IPS-18c (cell line): Measurements from ENCODE around the gene FGF14.

ENCODE experiments used
- H3K4me3 ChIP-seq: 2 replicates; pipeline ENCODE4 v1.7.0; 2013; ENCODE audit warnings: low read depth, mild to moderate bottlenecking, low read length, moderate library complexity; ENCODE audit not compliant: insufficient read depth
- H3K9me3 ChIP-seq: one replicate; pipeline ENCODE4 v1.6.1; 2013; ENCODE audit warnings: mild to moderate bottlenecking, low read length, moderate library complexity; ENCODE audit not compliant: control insufficient read depth, insufficient read depth

Gene FGF14

DNA sequence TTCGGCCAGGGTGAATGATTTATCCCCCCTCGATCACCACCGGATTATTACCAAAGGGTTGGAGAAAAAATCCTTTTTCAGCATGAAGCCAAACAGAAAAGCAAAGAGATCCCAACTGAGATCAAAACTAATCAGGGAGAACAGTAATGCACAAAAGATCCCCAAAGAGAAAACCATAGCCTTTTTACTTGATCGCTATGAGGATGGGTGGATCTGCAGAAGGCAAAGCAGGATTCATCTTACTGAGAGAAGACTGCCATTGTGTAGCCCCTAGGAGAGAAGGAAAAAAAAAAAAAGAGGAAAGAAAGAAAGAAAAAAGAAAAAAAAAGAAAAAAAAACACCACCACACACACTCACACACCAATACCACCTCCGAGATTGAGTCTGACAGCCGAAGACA lies at the start of gene FGF14:
TSS of gene FGF14 (minus strand) at position 283 of the 400 bp plus-strand sequence.
- Histone ChIP-seq H3K9me3 (no peaks in the 10 kb centered on the region), H3K4me3 (peak within 1 kb of the TSS; percentile 67)

GRCh38 chr13:102443249-102443648 lies 41.4 kb upstream of the FGF14 start:
- Histone ChIP-seq H3K9me3 (peaks cover 2% of the 10 kb centered on the region), H3K4me3 (no peak overlapping the region)

DNA sequence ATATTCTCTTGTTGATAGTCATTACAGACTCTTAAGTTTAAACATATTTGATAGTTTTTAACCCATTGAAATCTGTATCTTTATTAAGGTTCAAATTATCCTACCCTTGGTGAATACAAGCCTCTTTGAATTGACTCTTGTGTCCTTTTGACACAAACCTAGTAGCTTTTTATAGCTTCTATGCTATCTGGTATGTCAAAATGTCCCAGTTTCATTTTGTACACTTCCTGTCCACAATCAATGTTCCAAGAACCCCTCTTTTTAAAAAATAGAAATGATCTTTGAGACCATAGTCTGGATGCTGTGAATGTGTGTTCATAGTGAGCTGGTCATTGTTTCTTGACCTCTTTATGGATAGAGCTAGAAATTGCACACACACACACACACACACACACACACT lies 39.2 kb upstream of the FGF14 start:
- Histone ChIP-seq H3K9me3 (peaks cover 2% of the 10 kb centered on the region), H3K4me3 (no peak overlapping the region)

DNA sequence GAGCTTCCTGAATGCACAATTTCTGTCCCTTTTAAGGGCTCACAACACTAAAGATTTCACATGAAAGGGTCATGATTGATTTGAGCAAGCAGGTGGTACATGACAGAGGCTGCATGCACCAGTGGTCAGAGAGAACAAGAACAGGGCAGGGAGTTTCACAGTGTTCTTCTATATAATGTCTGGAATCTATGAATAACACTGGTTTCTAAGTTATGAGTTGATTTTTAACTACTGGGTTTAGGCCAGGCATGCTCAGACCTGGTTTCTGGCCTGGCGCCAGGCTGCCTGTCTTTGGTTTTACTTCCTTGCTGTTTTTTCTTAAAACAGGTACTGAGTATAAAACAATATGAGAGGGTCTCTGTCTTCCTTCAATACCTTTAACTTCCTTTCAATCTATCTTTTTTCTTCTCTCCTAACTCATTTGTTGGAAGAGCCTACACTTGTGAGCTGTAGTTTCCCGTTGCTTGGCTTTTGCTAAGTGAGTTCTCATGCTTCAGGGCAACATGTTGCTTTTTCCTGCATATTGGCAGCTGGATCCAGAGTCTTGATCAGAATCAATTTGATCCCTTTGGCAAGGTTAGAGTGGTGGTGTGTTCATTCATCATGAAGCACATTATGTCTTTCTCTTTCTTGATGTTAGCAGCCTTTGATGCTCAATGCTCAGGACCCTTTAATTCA lies 38.5 kb upstream of the FGF14 start:
- Histone ChIP-seq H3K9me3 (peaks cover 2% of the 10 kb centered on the region), H3K4me3 (no peak overlapping the region)

DNA sequence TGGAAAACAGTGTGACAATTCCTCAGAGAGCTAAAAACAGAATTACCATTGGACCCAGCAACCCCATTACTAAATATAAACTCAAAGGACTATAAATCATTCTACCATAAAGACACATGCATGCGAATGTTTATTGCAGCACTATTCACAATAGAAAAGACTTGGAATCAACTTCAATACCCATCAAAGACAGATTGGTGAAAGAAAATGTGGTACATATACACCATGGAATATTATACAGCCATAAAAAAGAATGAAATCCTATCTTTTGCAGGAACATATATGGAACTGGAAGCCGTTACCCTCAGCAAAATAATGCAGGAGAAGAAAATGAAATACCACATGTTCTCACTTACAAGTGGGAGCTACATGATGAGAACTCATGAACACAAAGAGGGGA lies 20.8 kb upstream of the FGF14 start:
- H3K4me3 ChIP-seq: no peak overlapping the region
- peaks cover 2% of the 10 kb centered on the region for H3K9me3 ChIP-seq

DNA sequence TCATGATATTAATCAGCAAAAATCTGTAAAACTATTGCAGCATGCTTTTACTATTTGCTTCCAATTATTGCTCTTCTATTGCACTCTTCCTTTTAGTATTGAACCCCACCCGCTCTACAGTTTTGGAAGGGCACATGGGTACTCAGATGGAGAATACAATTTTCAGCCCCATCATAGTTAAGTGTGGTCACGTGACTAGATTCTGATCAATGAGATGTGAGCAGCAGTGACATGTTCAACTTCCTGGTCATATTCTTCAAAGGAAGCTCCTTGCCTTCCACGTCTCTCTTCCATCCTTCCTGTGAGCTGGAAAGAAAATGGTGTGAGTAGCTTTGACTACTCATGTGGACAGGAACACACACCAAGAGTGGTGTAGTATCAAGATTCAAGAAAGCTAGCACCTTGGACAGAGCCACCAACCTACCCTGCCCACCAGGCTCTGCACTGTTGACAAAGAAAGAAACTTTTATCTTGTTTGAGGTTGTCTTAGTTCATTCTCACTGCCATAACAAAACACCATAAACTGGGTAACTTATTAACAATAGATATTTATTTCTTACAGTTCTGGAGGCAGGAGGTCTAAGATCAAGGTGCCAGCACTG lies 3.8 kb upstream of the FGF14 start:
- no peaks in the 10 kb centered on the region for H3K9me3 ChIP-seq
- no peak overlapping the region for H3K4me3 ChIP-seq

DNA sequence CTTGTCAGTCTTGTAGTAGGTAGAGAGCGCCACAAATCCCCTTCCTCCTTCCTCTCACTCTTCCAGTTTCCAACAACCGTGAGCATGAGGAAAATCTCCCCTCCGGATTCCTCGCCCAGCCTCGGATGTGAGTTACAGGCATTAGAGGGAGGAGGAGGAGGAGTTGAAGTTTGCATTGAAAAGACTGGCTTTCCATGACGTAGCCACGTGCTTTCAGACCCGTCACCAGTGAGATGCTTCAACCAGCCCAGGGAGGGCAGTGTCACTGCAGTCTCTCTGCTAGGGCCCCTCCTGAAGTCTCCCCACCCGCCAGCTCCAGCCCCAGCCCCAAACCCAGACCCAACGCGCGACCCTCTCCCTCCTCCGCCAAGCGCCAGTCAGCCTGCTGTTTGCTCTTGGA lies 442 bp upstream of the FGF14 start:
- H3K4me3 ChIP-seq: peak overlapping the region; percentile 67; the same call in 1 of the 2 replicates
- no peaks in the 10 kb centered on the region for H3K9me3 ChIP-seq

- Histone ChIP-seq H3K9me3 (no peaks in the 10 kb centered on the region), H3K4me3 (peak overlapping the region; percentile 67)
These were observed 583 bp downstream of the FGF14 start for GRCh38 chr13:102401265-102401664.

DNA sequence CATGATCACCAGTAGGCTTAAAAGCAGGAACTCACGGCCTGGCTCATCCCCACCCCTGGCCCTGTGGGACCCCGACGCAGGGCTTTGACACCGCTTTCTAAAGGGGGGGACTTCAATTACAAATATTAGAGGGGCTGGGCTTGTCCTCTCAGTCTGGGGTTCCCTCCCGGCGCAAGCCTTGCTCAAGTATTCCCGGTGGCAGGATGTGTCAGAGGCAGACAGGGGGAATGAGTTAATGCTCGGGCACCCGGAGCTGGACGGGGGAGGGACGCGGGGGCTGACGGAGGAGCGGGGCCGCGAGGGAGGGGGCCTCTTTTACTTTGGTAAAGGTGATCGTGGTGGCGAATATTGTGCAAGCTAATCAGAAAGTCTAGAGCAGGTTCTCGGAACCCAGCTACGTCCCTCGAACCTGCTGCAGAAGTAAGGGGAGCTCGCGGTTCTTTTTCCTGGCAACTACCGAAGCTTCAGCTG lies 1.1 kb downstream of the FGF14 start:
- Histone ChIP-seq H3K9me3 (no peaks in the 10 kb centered on the region), H3K4me3 (peak overlapping the region; percentile 67)

DNA sequence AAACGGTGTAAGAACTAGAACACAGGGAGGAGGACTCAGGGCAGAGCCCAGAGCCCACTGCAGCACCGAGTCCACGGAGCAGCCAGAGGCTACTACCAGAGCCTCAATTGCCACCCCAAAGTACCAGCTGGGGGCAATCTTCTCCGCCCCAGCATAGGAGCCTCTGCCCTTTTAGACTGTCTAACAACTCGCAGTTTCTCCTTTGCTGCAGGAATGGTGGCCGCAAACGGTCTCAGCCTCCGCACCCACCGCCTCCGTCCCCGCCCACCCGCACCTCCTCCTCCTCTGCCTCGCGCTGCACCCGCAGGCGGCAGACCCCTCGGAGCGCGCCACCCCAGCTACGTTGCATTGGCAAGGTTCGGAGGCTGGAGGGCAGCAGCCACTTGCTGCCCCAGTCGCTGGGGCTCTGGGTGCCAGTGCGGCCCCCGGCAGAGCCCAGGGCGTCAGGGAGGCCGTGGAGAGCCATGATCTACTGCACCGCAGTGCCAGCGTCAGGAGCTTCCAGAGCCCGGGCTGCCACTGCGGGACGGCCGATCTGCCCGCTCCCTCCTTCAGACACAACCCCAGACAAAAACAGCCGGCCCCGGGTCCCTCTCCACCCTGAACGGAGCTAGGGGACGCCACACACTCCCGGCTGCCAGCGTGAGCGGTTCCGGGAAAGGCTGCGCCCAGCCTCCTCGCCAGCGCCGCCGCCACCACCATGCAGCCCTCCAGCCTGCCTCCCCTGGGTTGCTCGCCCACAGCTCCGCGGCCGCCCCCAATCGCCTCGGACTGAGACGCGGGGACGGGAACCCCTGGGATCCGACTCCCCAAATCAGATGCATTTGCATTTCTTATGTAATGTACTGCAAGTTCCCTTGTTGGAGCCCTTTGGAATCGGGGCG lies 1.8 kb downstream of the FGF14 start:
- Histone ChIP-seq H3K4me3 (peak overlapping the region; percentile 67), H3K9me3 (no peaks in the 10 kb centered on the region)

- H3K4me3 ChIP-seq: no peak overlapping the region
- H3K9me3 ChIP-seq: no peaks in the 10 kb centered on the region
These were observed 5.9 kb downstream of the FGF14 start for GRCh38 chr13:102395939-102396338.

GRCh38 chr13:102395174-102395573 lies 6.7 kb downstream of the FGF14 start:
- Histone ChIP-seq H3K4me3 (peak overlapping the region; percentile 81), H3K9me3 (no peaks in the 10 kb centered on the region)

- H3K4me3 ChIP-seq: peak overlapping the region; percentile 81
- no peaks in the 10 kb centered on the region for H3K9me3 ChIP-seq
These were observed 7.4 kb downstream of the FGF14 start for GRCh38 chr13:102394158-102395053.

- no peak overlapping the region for H3K4me3 ChIP-seq
- H3K9me3 ChIP-seq: no peaks in the 10 kb centered on the region
These were observed 9.2 kb downstream of the FGF14 start for GRCh38 chr13:102392481-102393209.

- H3K9me3 ChIP-seq: no peaks in the 10 kb centered on the region
- no peak overlapping the region for H3K4me3 ChIP-seq
These were observed 15.4 kb downstream of the FGF14 start for GRCh38 chr13:102386461-102386860.

DNA sequence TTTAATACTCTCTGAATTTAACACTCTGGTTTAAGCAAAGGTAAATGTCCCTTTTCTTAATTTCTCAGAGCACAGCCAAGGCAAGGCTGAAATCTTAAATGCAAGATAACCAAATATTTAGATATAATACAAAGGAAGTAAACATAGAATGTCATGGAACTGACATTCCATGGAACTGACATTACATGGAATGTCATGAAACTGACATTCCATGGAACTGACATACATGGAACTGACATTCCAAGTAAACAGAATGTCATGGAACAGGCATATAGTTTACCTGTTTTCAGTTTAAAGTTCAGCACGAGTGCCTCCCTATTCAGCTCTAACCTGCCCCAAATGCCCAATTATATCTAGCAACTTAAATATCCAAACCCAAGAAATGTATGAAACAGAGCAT lies 21.8 kb downstream of the FGF14 start:
- Histone ChIP-seq H3K4me3 (no peak overlapping the region), H3K9me3 (no peaks in the 10 kb centered on the region)
